NT2/D1 (cell line): ENCODE data around the gene RAPH1.

ENCODE experiments used
- YY1 ChIP-seq: IDR thresholded peaks from 2 replicates; pipeline ENCODE4 v1.6.1; 2011; ENCODE audit not compliant: insufficient read length, insufficient read depth
- ZNF274 ChIP-seq: IDR thresholded peaks from 2 replicates; pipeline ENCODE4 v1.6.1; 2011; ENCODE audit warnings: mild to moderate bottlenecking, low read depth, low read length

- TF ChIP-seq ZNF274, result no peak
- TF ChIP-seq YY1, result no peak
Observed at GRCh38 chr2:203436496-203436895, 98.6 kb downstream of the RAPH1 start.
